HepG2 (cell line): ENCODE data around the gene CDK3. TPM values are rescaled to one million over a fixed set of nuclear protein-coding genes. Genes with fewer than 3 reads are reported as not detected.
A peak's percentile ranks its signal among the peaks of the same experiment; 100 is the strongest.

Experiments used
- ATRX ChIP-seq: sonication (generic); formaldehyde crosslinking; IDR thresholded peaks from 2 replicates; pipeline ENCODE4 v1.4.0; 2020; ENCODE audit warnings: missing genetic modification reagents, borderline replicate concordance
- DMAP1 ChIP-seq: IDR thresholded peaks from 2 replicates; pipeline ENCODE4 v1.6.1; 2016
- ELF4 ChIP-seq: sonication (generic); formaldehyde crosslinking; IDR thresholded peaks from 2 replicates; pipeline ENCODE4 v1.5.0; 2020; ENCODE audit warnings: missing genetic modification reagents, mild to moderate bottlenecking, moderate library complexity, borderline replicate concordance
- ERF ChIP-seq: IDR thresholded peaks from 2 replicates; pipeline ENCODE4 v1.6.1; 2018; ENCODE audit warnings: missing biosample characterization, missing genetic modification reagents
- HNRNPL ChIP-seq: fragments of 200-400 bp; formaldehyde crosslinking; IDR thresholded peaks from 2 replicates; pipeline ENCODE4 v1.6.1; 2017; ENCODE audit warnings: mild to moderate bottlenecking, low read depth, low read length
- NFE2L1 ChIP-seq: sonication (generic); formaldehyde crosslinking; IDR thresholded peaks from 2 replicates; pipeline ENCODE4 v1.4.0; 2020; ENCODE audit warnings: missing genetic modification reagents, mild to moderate bottlenecking, borderline replicate concordance
- SMYD3 ChIP-seq: sonication (generic); formaldehyde crosslinking; IDR thresholded peaks from 2 replicates; pipeline ENCODE4 v1.8.1; 2023; ENCODE audit warnings: mild to moderate bottlenecking, missing genetic modification reagents
- SRSF1 ChIP-seq: fragments of 200-400 bp; formaldehyde crosslinking; optimal IDR thresholded peaks from 2 replicates; pipeline ENCODE3; 2017; ENCODE audit warnings: mild to moderate bottlenecking, low read depth, low read length, moderate library complexity
- ZBTB7A ChIP-seq: sonication (generic); formaldehyde crosslinking; IDR thresholded peaks from 2 replicates; pipeline ENCODE4 v1.8.0; 2022; ENCODE audit warnings: mild to moderate bottlenecking, missing genetic modification reagents
- ZKSCAN5 ChIP-seq: sonication (generic); formaldehyde crosslinking; IDR thresholded peaks from 2 replicates; pipeline ENCODE4 v1.5.1; 2020; ENCODE audit warnings: mild to moderate bottlenecking, missing genetic modification reagents
- ZNF205 ChIP-seq: IDR thresholded peaks from 2 replicates; pipeline ENCODE4 v1.6.1; 2018; ENCODE audit warnings: missing biosample characterization, missing genetic modification reagents
- ZNF225 ChIP-seq: sonication (generic); formaldehyde crosslinking; IDR thresholded peaks from 2 replicates; pipeline ENCODE4 v1.4.0; 2020; ENCODE audit warnings: mild to moderate bottlenecking, missing genetic modification reagents
- ZNF501 ChIP-seq: sonication (generic); formaldehyde crosslinking; IDR thresholded peaks from 2 replicates; pipeline ENCODE4 v1.5.1; 2020; ENCODE audit warnings: mild to moderate bottlenecking, moderate library complexity, missing genetic modification reagents
- ZNF572 ChIP-seq: sonication (generic); formaldehyde crosslinking; IDR thresholded peaks from 2 replicates; pipeline ENCODE4 v1.5.1; 2020; ENCODE audit warnings: mild to moderate bottlenecking, missing genetic modification reagents
- ZNF674 ChIP-seq: sonication (generic); formaldehyde crosslinking; IDR thresholded peaks from 2 replicates; pipeline ENCODE4 v1.5.0; 2020; ENCODE audit warnings: low read depth, mild to moderate bottlenecking, missing genetic modification reagents
- polyA plus RNA-seq, 8 experiments: library from polyadenylated mRNA; depleted of rRNA in 3 of 8; stranded (reverse) in 7 of 8; unstranded in 1 of 8; fragments of >200 nt; fragmentation: Illumina TruSeq in 4 of 8; extraction: Trizol in 4 of 8; gene quantifications; 2 replicates each; pipeline versions ENCODE4 v1.2.1 to v1.2.3, GENCODE V29; 2011 to 2016; ENCODE audit warnings: low read depth in 4 of 8, missing spikeins in 1 of 8, mixed read lengths in 1 of 8; ENCODE audit not compliant: insufficient read depth in 1 of 8
- total RNA-seq, 5 experiments: library from RNA; depleted of rRNA; stranded (reverse); fragments of >200 nt; fragmentation: Illumina TruSeq; extraction: Trizol; gene quantifications; 2 replicates each; pipeline ENCODE4 v1.2.3, GENCODE V29; 2016; ENCODE audit warnings: low read depth in 1 of 5
- TF ChIP-seq, protein P1 (sequence below): sonication (generic); formaldehyde crosslinking; IDR thresholded peaks from 2 replicates; pipeline ENCODE4 v1.4.0; 2020; ENCODE audit warnings: missing genetic modification reagents, borderline replicate concordance
- TF ChIP-seq, protein P2 (sequence below): sonication (generic); formaldehyde crosslinking; IDR thresholded peaks from 2 replicates; pipeline ENCODE4 v1.4.0; 2020; ENCODE audit warnings: missing genetic modification reagents
- TF ChIP-seq, protein P3 (sequence below): sonication (generic); formaldehyde crosslinking; IDR thresholded peaks from 2 replicates; pipeline ENCODE4 v1.8.0; 2022; ENCODE audit warnings: mild to moderate bottlenecking, missing genetic modification reagents; ENCODE audit not compliant: insufficient replicate concordance
- TF ChIP-seq, protein P4 (sequence below): IDR thresholded peaks from 2 replicates; pipeline ENCODE4 v1.6.1; 2016; ENCODE audit warnings: low read depth, control low read depth
- TF ChIP-seq, protein P5 (sequence below), 2 experiments: fragments of 450-650 bp in 1 of 2; sonication (generic) in 1 of 2; formaldehyde crosslinking; IDR thresholded peaks; 2 replicates each; pipeline versions ENCODE4 v1.5.0 to v1.8.0; 2020 to 2022; ENCODE audit warnings: mild to moderate bottlenecking in 1 of 2, missing genetic modification reagents in 1 of 2

Gene CDK3
- total and polyA plus RNA-seq, 2 of the 13 experiments (the other 11 are each of a cell fraction or from before 2014, with no cell fraction given), result 5.8 to 11.4 TPM

DNA sequence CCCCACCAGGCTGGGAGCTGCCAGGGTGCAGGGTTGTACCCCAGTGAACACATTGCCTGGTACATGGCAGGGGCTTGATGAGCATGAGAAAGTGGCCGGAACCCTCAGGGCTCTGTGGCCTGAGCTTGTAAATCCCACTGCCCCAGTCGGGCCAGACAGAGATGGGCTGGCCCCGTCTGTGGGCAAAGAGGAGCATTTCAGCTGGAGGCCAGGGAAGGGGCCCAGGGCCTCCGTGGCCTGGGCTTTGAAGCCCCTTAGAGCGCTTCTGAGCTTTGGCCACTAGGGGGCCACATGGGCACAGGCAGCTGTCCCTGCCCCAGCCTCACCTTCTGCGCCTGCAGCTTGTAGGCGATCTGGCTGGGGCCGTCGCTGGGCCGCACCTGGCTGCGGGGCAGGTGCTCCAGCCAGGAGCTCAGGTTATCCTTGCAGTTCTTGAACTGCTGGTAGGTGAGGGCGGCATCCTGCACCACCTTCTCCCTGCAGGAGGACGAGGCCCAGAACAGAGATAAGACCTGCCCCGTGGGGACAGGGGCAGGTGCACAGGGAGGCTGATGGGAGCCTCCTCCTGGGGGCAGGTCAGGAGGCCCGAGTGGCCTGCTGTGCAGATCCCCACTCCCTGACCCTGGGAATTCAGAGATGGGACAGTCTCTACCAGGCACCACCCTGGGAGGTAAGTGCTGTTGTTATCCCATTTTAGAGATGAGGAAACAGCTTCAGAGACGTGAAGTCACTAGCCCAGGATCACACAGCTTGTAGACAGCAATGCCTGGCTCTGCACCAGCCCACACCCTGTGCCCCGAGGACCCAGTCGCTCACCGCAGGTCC is 13.7 kb downstream of the CDK3 start (continued):
- TF ChIP-seq, protein P1, sequence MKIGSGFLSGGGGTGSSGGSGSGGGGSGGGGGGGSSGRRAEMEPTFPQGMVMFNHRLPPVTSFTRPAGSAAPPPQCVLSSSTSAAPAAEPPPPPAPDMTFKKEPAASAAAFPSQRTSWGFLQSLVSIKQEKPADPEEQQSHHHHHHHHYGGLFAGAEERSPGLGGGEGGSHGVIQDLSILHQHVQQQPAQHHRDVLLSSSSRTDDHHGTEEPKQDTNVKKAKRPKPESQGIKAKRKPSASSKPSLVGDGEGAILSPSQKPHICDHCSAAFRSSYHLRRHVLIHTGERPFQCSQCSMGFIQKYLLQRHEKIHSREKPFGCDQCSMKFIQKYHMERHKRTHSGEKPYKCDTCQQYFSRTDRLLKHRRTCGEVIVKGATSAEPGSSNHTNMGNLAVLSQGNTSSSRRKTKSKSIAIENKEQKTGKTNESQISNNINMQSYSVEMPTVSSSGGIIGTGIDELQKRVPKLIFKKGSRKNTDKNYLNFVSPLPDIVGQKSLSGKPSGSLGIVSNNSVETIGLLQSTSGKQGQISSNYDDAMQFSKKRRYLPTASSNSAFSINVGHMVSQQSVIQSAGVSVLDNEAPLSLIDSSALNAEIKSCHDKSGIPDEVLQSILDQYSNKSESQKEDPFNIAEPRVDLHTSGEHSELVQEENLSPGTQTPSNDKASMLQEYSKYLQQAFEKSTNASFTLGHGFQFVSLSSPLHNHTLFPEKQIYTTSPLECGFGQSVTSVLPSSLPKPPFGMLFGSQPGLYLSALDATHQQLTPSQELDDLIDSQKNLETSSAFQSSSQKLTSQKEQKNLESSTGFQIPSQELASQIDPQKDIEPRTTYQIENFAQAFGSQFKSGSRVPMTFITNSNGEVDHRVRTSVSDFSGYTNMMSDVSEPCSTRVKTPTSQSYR, result no peak
- TF ChIP-seq ERF (CRISPR knock-in tag), result peak; percentile 78; the same call in 1 of the 2 replicates
- no peak for TF ChIP-seq ZKSCAN5
- TF ChIP-seq, protein P2, sequence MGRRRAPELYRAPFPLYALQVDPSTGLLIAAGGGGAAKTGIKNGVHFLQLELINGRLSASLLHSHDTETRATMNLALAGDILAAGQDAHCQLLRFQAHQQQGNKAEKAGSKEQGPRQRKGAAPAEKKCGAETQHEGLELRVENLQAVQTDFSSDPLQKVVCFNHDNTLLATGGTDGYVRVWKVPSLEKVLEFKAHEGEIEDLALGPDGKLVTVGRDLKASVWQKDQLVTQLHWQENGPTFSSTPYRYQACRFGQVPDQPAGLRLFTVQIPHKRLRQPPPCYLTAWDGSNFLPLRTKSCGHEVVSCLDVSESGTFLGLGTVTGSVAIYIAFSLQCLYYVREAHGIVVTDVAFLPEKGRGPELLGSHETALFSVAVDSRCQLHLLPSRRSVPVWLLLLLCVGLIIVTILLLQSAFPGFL (CRISPR knock-in tag), result no peak
- 0 out of 2 replicates have a peak, but pooled peaks have one; percentile 67 for TF ChIP-seq HNRNPL
- no peak for TF ChIP-seq SRSF1
- no peak for TF ChIP-seq ATRX (CRISPR knock-in tag)
- TF ChIP-seq ZNF205 (CRISPR knock-in tag), result no peak
- 0 out of 2 replicates have a peak, but pooled peaks have one; percentile 46 for TF ChIP-seq ZNF225 (CRISPR knock-in tag)
- no peak for TF ChIP-seq ZBTB7A (CRISPR knock-in tag)
- TF ChIP-seq, protein P3, sequence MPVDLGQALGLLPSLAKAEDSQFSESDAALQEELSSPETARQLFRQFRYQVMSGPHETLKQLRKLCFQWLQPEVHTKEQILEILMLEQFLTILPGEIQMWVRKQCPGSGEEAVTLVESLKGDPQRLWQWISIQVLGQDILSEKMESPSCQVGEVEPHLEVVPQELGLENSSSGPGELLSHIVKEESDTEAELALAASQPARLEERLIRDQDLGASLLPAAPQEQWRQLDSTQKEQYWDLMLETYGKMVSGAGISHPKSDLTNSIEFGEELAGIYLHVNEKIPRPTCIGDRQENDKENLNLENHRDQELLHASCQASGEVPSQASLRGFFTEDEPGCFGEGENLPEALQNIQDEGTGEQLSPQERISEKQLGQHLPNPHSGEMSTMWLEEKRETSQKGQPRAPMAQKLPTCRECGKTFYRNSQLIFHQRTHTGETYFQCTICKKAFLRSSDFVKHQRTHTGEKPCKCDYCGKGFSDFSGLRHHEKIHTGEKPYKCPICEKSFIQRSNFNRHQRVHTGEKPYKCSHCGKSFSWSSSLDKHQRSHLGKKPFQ, result no peak
- peak; percentile 81 for TF ChIP-seq ZNF501 (CRISPR knock-in tag)
- TF ChIP-seq NFE2L1, result no peak
- TF ChIP-seq, protein P4, sequence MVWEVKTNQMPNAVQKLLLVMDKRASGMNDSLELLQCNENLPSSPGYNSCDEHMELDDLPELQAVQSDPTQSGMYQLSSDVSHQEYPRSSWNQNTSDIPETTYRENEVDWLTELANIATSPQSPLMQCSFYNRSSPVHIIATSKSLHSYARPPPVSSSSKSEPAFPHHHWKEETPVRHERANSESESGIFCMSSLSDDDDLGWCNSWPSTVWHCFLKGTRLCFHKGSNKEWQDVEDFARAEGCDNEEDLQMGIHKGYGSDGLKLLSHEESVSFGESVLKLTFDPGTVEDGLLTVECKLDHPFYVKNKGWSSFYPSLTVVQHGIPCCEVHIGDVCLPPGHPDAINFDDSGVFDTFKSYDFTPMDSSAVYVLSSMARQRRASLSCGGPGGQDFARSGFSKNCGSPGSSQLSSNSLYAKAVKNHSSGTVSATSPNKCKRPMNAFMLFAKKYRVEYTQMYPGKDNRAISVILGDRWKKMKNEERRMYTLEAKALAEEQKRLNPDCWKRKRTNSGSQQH (CRISPR knock-in tag), result 0 out of 2 replicates have a peak, but pooled peaks have one; percentile 59
- no peak; the same call in 1 of the 2 replicates for TF ChIP-seq ZNF572 (CRISPR knock-in tag)
- no peak for TF ChIP-seq DMAP1 (CRISPR knock-in tag)
- TF ChIP-seq, protein P5, sequence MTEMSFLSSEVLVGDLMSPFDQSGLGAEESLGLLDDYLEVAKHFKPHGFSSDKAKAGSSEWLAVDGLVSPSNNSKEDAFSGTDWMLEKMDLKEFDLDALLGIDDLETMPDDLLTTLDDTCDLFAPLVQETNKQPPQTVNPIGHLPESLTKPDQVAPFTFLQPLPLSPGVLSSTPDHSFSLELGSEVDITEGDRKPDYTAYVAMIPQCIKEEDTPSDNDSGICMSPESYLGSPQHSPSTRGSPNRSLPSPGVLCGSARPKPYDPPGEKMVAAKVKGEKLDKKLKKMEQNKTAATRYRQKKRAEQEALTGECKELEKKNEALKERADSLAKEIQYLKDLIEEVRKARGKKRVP (CRISPR knock-in tag; IDR thresholded peaks at IDR 0.05), result no peak
- TF ChIP-seq ZNF674 (CRISPR knock-in tag), result no peak
- TF ChIP-seq ELF4 (CRISPR knock-in tag), result no peak
- no peak for TF ChIP-seq SMYD3 (CRISPR knock-in tag)
